GM19239 (cell line): ENCODE results near the gene OR7A10.
"Not testable (repeated sequence)": the region's sequence is repeated elsewhere in the genome, so short reads cannot be mapped to it uniquely, and the experiment has no call there.

Experiments
- DNase-seq: peaks from one replicate; pipeline ENCODE4 v3.0.0; 2011; ENCODE audit warnings: low spot score; ENCODE audit not compliant: insufficient read length
- FAIRE-seq: peaks from 2 replicates; lab custom pipeline; 2011; peaks lifted over from hg19 to GRCh38; lab: Jason Lieb, UNC

Gene OR7A10

GRCh38 chr19:14796021-14796420 lies 52.7 kb downstream of the OR7A10 start:
- DNase-seq (no peak), FAIRE-seq (no peak)

- DNase-seq (no peak), FAIRE-seq (no peak)
Measured at GRCh38 chr19:14795078-14795721, 53.5 kb downstream of the OR7A10 start.

GRCh38 chr19:14792250-14792649 lies 56.5 kb downstream of the OR7A10 start:
- not testable (repeated sequence) for DNase-seq, FAIRE-seq
